Retinal pigment epithelial cell (primary cell): ENCODE measurements around the gene SF3A1.

Experiments used
- DNase-seq: peaks from one replicate; pipeline ENCODE4 v3.0.0-alpha.2; 2010; ENCODE audit warnings: low read depth
- H3K4me3 ChIP-seq: 2 replicates; pipeline ENCODE4 v1.5.1; 2011; ENCODE audit warnings: mild to moderate bottlenecking, low read length, control low read depth, moderate library complexity
- TF ChIP-seq, protein P1 (sequence below): conservative IDR thresholded peaks from 2 replicates; pipeline ENCODE4 v1.5.1; 2011; ENCODE audit warnings: low read depth, low read length, control low read depth, inconsistent platforms

SF3A1 gene

DNA sequence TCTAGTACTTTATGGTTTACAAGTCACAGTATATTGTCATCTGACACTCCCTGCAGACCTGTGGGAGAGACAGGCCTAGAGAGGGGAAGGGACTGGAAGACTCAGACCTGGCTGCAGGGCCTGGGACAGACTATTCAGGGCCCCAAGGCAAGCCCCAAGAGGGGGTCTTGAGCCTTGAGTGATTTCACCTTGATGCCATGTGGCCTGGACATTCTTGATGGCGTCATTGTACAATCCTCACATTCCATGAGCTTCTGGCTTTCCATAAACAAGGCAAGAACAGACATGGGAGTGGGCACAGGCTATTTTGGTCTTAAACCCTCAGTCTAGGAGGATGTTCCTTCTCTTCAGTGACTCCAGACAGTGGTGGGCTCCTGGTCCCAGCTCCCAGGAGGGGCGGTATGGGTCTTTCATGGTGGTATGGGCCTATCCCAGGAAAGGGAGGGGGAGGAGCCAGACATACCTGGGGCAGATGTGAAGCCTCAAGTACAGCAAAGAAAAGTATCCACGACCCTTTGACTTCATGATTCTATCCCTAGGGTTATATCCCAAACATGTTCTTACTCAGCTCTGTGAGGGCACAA lies 28.1 kb downstream of the SF3A1 start:
- TF ChIP-seq, protein P1, sequence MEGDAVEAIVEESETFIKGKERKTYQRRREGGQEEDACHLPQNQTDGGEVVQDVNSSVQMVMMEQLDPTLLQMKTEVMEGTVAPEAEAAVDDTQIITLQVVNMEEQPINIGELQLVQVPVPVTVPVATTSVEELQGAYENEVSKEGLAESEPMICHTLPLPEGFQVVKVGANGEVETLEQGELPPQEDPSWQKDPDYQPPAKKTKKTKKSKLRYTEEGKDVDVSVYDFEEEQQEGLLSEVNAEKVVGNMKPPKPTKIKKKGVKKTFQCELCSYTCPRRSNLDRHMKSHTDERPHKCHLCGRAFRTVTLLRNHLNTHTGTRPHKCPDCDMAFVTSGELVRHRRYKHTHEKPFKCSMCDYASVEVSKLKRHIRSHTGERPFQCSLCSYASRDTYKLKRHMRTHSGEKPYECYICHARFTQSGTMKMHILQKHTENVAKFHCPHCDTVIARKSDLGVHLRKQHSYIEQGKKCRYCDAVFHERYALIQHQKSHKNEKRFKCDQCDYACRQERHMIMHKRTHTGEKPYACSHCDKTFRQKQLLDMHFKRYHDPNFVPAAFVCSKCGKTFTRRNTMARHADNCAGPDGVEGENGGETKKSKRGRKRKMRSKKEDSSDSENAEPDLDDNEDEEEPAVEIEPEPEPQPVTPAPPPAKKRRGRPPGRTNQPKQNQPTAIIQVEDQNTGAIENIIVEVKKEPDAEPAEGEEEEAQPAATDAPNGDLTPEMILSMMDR, result no peak
- no peak overlapping the region for H3K4me3 ChIP-seq
- no peak for DNase-seq

DNA sequence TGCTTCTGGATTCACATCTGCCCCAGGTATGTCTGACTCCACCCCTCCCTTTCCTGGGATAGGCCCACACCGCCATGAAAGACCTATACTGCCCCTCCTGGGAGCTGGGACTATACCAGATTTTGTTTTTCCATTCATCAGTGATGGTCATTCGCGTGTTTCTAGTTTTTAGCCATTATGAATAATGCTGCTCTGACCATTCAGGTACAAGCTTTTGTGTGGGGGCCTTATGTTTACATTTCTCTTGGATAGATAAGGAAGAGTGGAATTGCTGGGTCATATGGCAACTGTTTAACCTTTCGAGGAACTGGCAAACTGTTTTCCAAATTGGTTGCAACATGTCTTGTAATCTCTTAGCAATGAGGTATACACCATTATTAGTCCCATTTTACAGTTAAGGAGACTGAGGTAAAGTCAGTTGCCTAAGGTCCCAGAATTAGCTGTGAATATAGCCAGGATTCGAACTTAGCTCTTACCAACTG lies 28.8 kb downstream of the SF3A1 start:
- H3K4me3 ChIP-seq, result no peak overlapping the region
- TF ChIP-seq, protein P1, result peak; percentile 19

DNA sequence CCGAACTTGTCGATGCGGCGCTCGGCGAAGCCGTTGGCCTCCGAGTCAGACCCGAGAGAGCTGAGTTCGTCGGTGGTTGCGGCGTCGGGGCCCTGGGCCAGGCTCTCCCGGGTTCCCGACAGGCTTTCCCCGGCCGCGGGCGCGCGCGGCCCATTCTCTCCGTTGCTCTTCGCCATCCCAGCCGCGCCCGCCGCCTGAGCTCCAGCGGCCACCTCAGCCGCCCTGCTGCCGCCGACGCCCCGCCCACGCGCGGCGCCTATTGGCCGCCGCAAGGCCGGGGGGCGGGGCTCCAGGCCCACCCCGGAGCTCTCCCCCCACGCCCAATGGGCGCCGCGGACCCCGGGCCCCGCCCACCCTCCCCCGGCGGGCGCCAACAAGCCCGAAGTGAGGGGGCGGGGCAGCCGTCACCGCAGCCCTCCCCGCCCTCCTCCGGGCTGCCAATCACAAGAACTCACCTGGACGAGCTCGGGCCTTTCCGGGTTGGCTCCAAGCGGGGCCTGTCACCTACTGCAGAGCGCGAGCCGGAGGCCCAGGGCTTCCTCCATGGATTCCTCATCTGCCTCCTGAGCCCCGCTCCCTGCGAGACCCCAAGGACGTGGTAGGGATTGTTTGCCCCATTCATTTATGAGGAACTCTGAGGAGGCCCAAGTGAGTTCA lies 29.9 kb downstream of the SF3A1 start, which contains the start of gene TBC1D10A:
Gene TBC1D10A (minus strand): TSS at position 236 of the 657 bp plus-strand sequence. CDS start 60 bp downstream, at position 176.
- H3K4me3 ChIP-seq, result peak within 1 kb of the TSS; percentile 78
- TF ChIP-seq, protein P1, result no peak
- DNase-seq, result peak; percentile 64

More for the DNA sequence above, 28.8 kb downstream of the SF3A1 start:
- no peak for DNase-seq

DNA sequence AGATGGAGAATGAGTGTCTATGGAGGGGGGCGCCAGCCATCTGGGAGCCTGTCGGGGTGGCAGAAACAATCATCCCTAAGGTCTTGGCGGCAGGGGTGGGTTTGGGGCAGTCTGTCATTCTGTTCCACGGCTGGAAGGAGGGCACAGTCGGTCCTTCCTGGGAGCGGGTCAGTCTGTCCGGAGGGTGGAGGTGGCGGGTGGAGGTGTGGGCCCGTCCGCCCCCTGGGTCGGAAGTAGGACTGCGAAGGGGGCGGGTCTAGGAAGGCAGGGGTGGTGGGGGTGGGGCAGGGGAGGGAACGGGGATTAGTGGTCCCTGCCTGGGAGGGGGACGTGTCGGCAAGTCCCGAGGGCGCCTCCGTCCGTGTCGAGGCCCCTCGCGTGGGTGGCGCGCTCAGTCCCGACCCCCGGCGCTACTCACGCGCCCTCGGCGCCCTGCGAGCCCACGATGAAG lies 30.4 kb downstream of the SF3A1 start:
- DNase-seq, result no peak
- TF ChIP-seq, protein P1, result no peak
- H3K4me3 ChIP-seq, result peak overlapping the region; percentile 78

DNA sequence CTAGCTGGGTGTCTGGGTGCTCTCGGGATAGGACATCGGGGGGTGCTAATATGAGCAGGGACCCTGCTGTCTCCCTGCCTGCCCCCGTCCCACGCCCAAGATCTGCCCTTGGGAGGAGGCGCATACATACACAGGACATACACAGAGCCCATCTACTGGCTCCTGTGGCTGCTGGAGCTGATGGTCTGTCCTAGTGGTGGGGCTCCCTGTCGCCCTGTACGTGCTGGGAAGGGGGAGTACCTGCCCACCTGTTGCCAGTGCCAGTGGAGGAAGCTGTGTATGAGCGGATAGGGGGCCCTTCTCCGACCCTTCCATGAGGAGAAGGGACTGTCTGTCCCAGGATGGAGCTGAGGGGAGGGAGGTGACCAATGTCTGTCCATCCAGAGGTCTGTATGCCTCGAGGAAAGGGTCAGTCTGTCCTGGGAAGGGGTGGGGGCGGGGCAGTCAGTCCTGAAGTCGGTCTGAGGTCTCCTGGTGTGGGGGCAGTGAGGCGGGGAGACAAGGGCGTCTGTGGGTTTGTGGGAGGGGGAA lies 30.9 kb downstream of the SF3A1 start:
- H3K4me3 ChIP-seq, result peak overlapping the region; percentile 78
- no peak for DNase-seq
- TF ChIP-seq, protein P1, result no peak

DNA sequence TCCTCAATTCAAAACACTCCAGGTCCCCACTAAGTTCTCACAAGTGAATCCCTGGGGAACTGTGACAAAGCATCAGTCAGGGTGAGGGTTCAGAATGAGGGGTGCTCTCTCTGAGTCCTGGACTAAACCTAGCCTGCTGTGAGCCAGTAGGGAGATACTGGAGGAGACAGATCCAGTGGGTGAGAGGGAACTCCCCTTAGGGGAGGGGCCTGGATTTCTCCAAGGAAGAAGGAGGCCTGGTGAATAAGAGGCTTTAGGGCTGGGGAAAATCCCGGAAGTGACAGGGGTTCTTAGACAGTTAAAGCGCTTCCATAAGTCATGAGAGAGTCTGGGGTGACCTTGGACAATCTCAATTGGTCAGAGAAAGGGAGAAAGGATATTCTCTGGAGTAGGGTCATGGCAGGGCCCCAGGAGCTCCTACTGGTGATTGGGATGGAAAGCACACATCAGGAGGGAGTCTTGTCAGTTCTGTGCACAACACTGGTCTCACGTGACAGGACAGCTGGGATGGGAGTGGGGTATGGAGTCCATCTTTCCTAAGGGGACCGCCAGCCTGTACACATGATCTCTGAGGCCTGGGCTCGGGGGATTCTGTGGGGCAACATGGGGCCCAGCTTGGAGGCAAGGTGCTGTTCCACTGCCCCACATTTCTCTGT lies 31.5 kb downstream of the SF3A1 start:
- peak overlapping the region; percentile 78 for H3K4me3 ChIP-seq
- DNase-seq, result peak; percentile 53
- TF ChIP-seq, protein P1, result no peak
